HepG2 (cell line): ENCODE measurements around the gene NINL.

Experiments
- ATF3 ChIP-seq: sonication (generic); formaldehyde crosslinking; IDR thresholded peaks from 2 replicates; pipeline ENCODE4 v1.4.0; 2020; ENCODE audit warnings: missing genetic modification reagents
- CEBPZ ChIP-seq: IDR thresholded peaks from 2 replicates; pipeline ENCODE4 v1.6.1; 2012; ENCODE audit warnings: low read length, improper control_type of control experiment
- CHD2 ChIP-seq: IDR thresholded peaks from 2 replicates; pipeline ENCODE4 v1.6.1; 2011; ENCODE audit warnings: low read depth, low read length, improper control_type of control experiment
- HDAC1 ChIP-seq: sonication (generic); formaldehyde crosslinking; IDR thresholded peaks from 2 replicates; pipeline ENCODE4 v1.5.1; 2020; ENCODE audit warnings: mild to moderate bottlenecking, missing genetic modification reagents
- MEIS1 ChIP-seq: sonication (generic); formaldehyde crosslinking; IDR thresholded peaks from 2 replicates; pipeline ENCODE4 v1.9.0; 2021; ENCODE audit warnings: mild to moderate bottlenecking, missing genetic modification reagents, moderate library complexity, borderline replicate concordance
- ONECUT2 ChIP-seq: sonication (generic); formaldehyde crosslinking; IDR thresholded peaks from 2 replicates; pipeline ENCODE4 v1.4.0; 2020; ENCODE audit warnings: missing genetic modification reagents
- TAF1 ChIP-seq: sonication (generic); formaldehyde crosslinking; IDR thresholded peaks from 2 replicates; pipeline ENCODE4 v1.4.0; 2020; ENCODE audit warnings: missing genetic modification reagents
- ZBTB40 ChIP-seq, 2 experiments: fragments of 450-650 bp in 1 of 2; sonication (generic) in 1 of 2; formaldehyde crosslinking in 1 of 2; IDR thresholded peaks; 2 replicates each; pipeline versions ENCODE4 v1.6.1 to v1.8.0; 2016 to 2022; ENCODE audit warnings: antibody characterized with exemption in 1 of 2, mild to moderate bottlenecking in 1 of 2, missing genetic modification reagents in 1 of 2
- ZNF282 ChIP-seq: fragments of 450-650 bp; IDR thresholded peaks from 2 replicates; pipeline ENCODE4 v1.6.1; 2018; ENCODE audit not compliant: partially characterized antibody
- ZNF546 ChIP-seq: sonication (generic); formaldehyde crosslinking; conservative IDR thresholded peaks from 2 replicates; pipeline ENCODE4 v1.8.1; 2023; ENCODE audit warnings: mild to moderate bottlenecking, missing genetic modification reagents
- ZNF83 ChIP-seq: sonication (generic); formaldehyde crosslinking; IDR thresholded peaks from 2 replicates; pipeline ENCODE4 v1.4.0; 2020; ENCODE audit warnings: missing genetic modification reagents, mild to moderate bottlenecking, borderline replicate concordance

- TF ChIP-seq ZBTB40 (IDR thresholded peaks at IDR 0.05) (no peak), ZBTB40 (CRISPR knock-in tag; IDR thresholded peaks at IDR 0.05) (no peak), CEBPZ (no peak), ZNF83 (CRISPR knock-in tag) (no peak), HDAC1 (CRISPR knock-in tag) (no peak), ATF3 (CRISPR knock-in tag) (no peak), TAF1 (CRISPR knock-in tag) (no peak), ZNF546 (CRISPR knock-in tag) (no peak), ZNF282 (no peak), CHD2 (no peak), MEIS1 (CRISPR knock-in tag) (no peak), ONECUT2 (CRISPR knock-in tag) (no peak)
Measured at GRCh38 chr20:25494506-25495188, 90.7 kb downstream of the NINL start.
